MM.1S (cell line): ENCODE data around the gene PRKG1.

Source experiments
- DNase-seq: peaks from one replicate; pipeline ENCODE4 v3.0.0-alpha.2; 2015
- H2AFZ ChIP-seq: fragments of 300-600 bp; sonication (generic); 2 replicates; pipeline ENCODE4 v1.6.0; 2016; ENCODE audit warnings: antibody characterized with exemption, low read length
- H3F3A ChIP-seq: fragments of 300-600 bp; sonication (generic); 2 replicates; pipeline ENCODE4 v1.6.1; 2016; ENCODE audit warnings: mild to moderate bottlenecking, antibody characterized with exemption, low read length, moderate library complexity, mixed read lengths; ENCODE audit not compliant: insufficient read depth
- H3K27ac ChIP-seq: fragments of 300-600 bp; sonication (generic); 2 replicates; pipeline ENCODE4 v1.5.1; 2016; ENCODE audit warnings: mild to moderate bottlenecking, low read length
- H3K27me3 ChIP-seq: fragments of 300-600 bp; sonication (generic); replicated peaks from 2 replicates; pipeline ENCODE4 v1.6.0; 2016; ENCODE audit warnings: low read length; ENCODE audit not compliant: insufficient read depth
- H3K36me3 ChIP-seq: fragments of 300-600 bp; sonication (generic); replicated peaks from 2 replicates; pipeline ENCODE4 v1.6.1; 2016; ENCODE audit warnings: mild to moderate bottlenecking, low read length, mixed read lengths; ENCODE audit not compliant: insufficient read depth
- H3K4me1 ChIP-seq: fragments of 300-600 bp; sonication (generic); 2 replicates; pipeline ENCODE4 v1.6.1; 2016; ENCODE audit warnings: low read length, mixed read lengths
- H3K4me2 ChIP-seq: fragments of 300-600 bp; sonication (generic); 2 replicates; pipeline ENCODE4 v1.6.0; 2016; ENCODE audit warnings: low read depth, low read length
- H3K4me3 ChIP-seq: fragments of 300-600 bp; sonication (generic); 2 replicates; pipeline ENCODE4 v1.5.1; 2016; ENCODE audit warnings: low read length, mixed read lengths
- H3K79me2 ChIP-seq: fragments of 300-600 bp; sonication (generic); 2 replicates; pipeline ENCODE4 v1.6.1; 2016; ENCODE audit warnings: mixed run types, low read length, mixed read lengths
- H3K9ac ChIP-seq: fragments of 300-600 bp; sonication (generic); 2 replicates; pipeline ENCODE4 v1.6.1; 2016; ENCODE audit warnings: low read length, mixed read lengths
- H3K9me2 ChIP-seq: fragments of 300-600 bp; sonication (generic); replicated peaks from 2 replicates; pipeline ENCODE4 v1.6.1; 2016; ENCODE audit warnings: mild to moderate bottlenecking, low read length, mixed read lengths; ENCODE audit not compliant: insufficient read depth
- H3K9me3 ChIP-seq: fragments of 300-600 bp; sonication (generic); replicated peaks from 2 replicates; pipeline ENCODE4 v1.6.1; 2016; ENCODE audit warnings: mild to moderate bottlenecking, low read length, mixed read lengths; ENCODE audit not compliant: insufficient read depth
- H4K20me1 ChIP-seq: fragments of 300-600 bp; sonication (generic); 2 replicates; pipeline ENCODE4 v1.6.1; 2016; ENCODE audit warnings: mild to moderate bottlenecking, low read length, moderate library complexity, mixed read lengths; ENCODE audit not compliant: insufficient read depth
- EZH2 ChIP-seq: fragments of 300-600 bp; sonication (generic); optimal IDR thresholded peaks from 2 replicates; pipeline ENCODE3; 2017; ENCODE audit warnings: low read depth, mild to moderate bottlenecking, antibody characterized with exemption, low read length, mixed read lengths
- EZH2phosphoT487 ChIP-seq: fragments of 300-600 bp; sonication (generic); IDR thresholded peaks from 2 replicates; pipeline ENCODE4 v1.6.1; 2018; ENCODE audit warnings: antibody characterized with exemption, low read length
- TF ChIP-seq, protein P1 (sequence below): fragments of 300-600 bp; sonication (generic); IDR thresholded peaks from 2 replicates; pipeline ENCODE4 v1.5.1; 2016; ENCODE audit warnings: antibody characterized with exemption, low read length, mixed read lengths

Gene PRKG1

DNA sequence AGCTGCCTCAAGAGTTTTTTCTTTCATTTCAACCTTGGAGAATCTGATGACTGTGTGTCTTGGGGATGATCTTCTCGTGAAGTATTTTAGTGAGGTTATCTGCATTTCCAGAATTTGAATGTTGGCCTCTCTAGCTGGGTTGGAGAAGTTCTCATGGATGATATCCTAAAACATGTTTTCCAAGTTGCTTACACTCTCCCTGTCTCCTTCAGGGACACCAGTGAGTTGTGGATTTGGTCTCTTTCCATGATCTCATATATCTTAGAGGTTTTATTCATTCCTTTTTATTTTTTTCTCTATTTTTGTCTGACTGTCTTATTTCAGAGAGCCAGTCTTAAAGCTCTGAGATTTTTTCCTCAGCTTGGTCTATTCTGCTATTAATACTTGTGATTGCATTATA is 907.4 kb downstream of the PRKG1 start:
- H3K4me3 ChIP-seq = no peak overlapping the region
- no peak for DNase-seq

DNA sequence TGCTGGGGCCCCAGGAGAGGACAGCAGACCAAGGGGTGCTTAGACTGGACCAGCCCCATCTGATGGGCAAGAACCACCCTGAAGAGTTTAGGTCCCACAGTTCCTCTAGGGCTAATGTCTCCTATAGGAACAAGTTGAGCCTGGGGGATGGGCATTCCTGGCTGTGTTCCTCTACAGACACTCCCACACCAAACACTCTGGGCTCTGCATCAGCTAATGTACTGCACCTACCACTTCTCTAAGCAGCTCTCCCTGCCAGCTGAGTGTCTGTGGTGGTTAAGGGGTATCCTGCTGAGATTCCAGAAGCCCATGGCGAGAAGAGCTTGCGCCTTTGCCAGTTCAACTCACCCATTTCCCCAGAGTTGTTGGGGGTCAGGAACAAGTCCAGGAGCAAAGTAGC is 909.2 kb downstream of the PRKG1 start:
- H3K79me2 ChIP-seq = no peaks in the 10 kb centered on the region
- no peak for DNase-seq
- H4K20me1 ChIP-seq = no peaks in the 10 kb centered on the region
- no peaks in the 10 kb centered on the region for H3K27me3 ChIP-seq
- H3K9me3 ChIP-seq = no peaks in the 10 kb centered on the region
- peaks cover 11% of the 10 kb centered on the region for H3K4me1 ChIP-seq
- no peak overlapping the region for H3K4me2 ChIP-seq
- H3K9me2 ChIP-seq = no peaks in the 10 kb centered on the region
- no peak for TF ChIP-seq EZH2phosphoT487
- TF ChIP-seq, protein P1, sequence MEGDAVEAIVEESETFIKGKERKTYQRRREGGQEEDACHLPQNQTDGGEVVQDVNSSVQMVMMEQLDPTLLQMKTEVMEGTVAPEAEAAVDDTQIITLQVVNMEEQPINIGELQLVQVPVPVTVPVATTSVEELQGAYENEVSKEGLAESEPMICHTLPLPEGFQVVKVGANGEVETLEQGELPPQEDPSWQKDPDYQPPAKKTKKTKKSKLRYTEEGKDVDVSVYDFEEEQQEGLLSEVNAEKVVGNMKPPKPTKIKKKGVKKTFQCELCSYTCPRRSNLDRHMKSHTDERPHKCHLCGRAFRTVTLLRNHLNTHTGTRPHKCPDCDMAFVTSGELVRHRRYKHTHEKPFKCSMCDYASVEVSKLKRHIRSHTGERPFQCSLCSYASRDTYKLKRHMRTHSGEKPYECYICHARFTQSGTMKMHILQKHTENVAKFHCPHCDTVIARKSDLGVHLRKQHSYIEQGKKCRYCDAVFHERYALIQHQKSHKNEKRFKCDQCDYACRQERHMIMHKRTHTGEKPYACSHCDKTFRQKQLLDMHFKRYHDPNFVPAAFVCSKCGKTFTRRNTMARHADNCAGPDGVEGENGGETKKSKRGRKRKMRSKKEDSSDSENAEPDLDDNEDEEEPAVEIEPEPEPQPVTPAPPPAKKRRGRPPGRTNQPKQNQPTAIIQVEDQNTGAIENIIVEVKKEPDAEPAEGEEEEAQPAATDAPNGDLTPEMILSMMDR = no peak
- TF ChIP-seq EZH2 = no peak
- no peaks in the 10 kb centered on the region for H3K36me3 ChIP-seq
- no peak overlapping the region for H3K27ac ChIP-seq
- H3K9ac ChIP-seq = no peak overlapping the region
- no peak overlapping the region for H2AFZ ChIP-seq
- H3K4me3 ChIP-seq = no peak overlapping the region
- H3F3A ChIP-seq = peaks cover 13% of the 10 kb centered on the region

More for the DNA sequence above, 907.4 kb downstream of the PRKG1 start:
- no peaks in the 10 kb centered on the region for H3K36me3 ChIP-seq
- no peaks in the 10 kb centered on the region for H3K27me3 ChIP-seq
- H3F3A ChIP-seq = peaks cover 12% of the 10 kb centered on the region
- no peak overlapping the region for H3K4me2 ChIP-seq
- H3K9ac ChIP-seq = no peak overlapping the region
- no peak overlapping the region for H2AFZ ChIP-seq
- no peaks in the 10 kb centered on the region for H4K20me1 ChIP-seq
- H3K4me1 ChIP-seq = peaks cover 10% of the 10 kb centered on the region
- no peaks in the 10 kb centered on the region for H3K79me2 ChIP-seq
- TF ChIP-seq, protein P1 = no peak
- TF ChIP-seq EZH2phosphoT487 (no peak), EZH2 (no peak)
- H3K9me3 ChIP-seq = no peaks in the 10 kb centered on the region
- H3K9me2 ChIP-seq = no peaks in the 10 kb centered on the region
- H3K27ac ChIP-seq = no peak overlapping the region

DNA sequence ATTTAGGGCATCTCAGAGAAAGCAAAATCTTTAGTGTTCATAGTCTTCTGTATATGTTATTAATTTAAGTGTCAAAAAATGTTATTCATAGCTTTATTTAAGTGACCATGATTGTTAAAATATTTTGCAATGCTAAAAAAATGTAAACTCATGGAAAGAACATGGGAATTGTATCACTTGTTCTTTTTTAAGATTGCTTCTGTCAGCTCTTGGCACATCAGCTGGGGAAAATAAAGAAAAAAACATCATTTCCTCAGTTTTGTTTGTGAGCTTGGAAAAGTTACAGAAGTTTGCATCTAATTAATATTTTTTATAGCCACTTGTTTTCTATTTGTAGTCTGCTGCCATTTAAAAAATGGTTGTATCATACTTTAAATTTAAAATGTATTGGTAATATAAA is 911.0 kb downstream of the PRKG1 start:
- DNase-seq = no peak
- Histone ChIP-seq H3K27me3 (no peaks in the 10 kb centered on the region), H3K79me2 (no peaks in the 10 kb centered on the region), H3K4me1 (peaks cover 11% of the 10 kb centered on the region), H3K9ac (no peak overlapping the region), H3K9me2 (no peaks in the 10 kb centered on the region), H3K9me3 (no peaks in the 10 kb centered on the region), H3K4me3 (no peak overlapping the region), H3K27ac (no peak overlapping the region), H2AFZ (no peak overlapping the region), H4K20me1 (no peaks in the 10 kb centered on the region), H3K36me3 (no peaks in the 10 kb centered on the region), H3K4me2 (no peak overlapping the region), H3F3A (peaks cover 13% of the 10 kb centered on the region)
- TF ChIP-seq EZH2phosphoT487 (no peak), EZH2 (no peak)
- TF ChIP-seq, protein P1 = no peak
